ENCODE data around the gene NUDT14.

- no peak for TF ChIP-seq CTCF (conservative IDR thresholded peaks at IDR 0.05; ENCODE audit: low read depth, low read length)
- TF ChIP-seq POLR2A (IDR thresholded peaks at IDR 0.05; ENCODE audit: low read depth, low read length) = no peak
- TF ChIP-seq RFX5 (IDR thresholded peaks at IDR 0.05; ENCODE audit: low read depth, low read length) = no peak
- TF ChIP-seq USF2 (IDR thresholded peaks at IDR 0.05; ENCODE audit: low read depth, low read length) = no peak
These were observed 35.6 kb upstream of the NUDT14 start for GRCh38 chr14:105216490-105217247.
